Kidney (tissue), 14 donors: ENCODE measurements around the gene CDK6. TPM values are rescaled to one million over a fixed set of nuclear protein-coding genes. Genes with fewer than 3 reads are reported as not detected.

ENCODE experiments used
- DNase-seq, 5 donors: peaks; one replicate each; pipeline ENCODE4 v3.0.0-alpha.2; 2013 to 2020
- FAIRE-seq: peaks from 2 replicates; lab custom pipeline; 2012; peaks lifted over from hg19 to GRCh38; lab: Jason Lieb, UNC
- H3K27ac ChIP-seq, 2 donors: one replicate each; pipeline ENCODE4 v1.7.0; 2013; ENCODE audit warnings: low read depth in 2 of 2, low read length in 2 of 2, inconsistent platforms in 1 of 2
- H3K27me3 ChIP-seq: one replicate; pipeline ENCODE4 v1.7.1; 2013; ENCODE audit warnings: low read length, inconsistent platforms; ENCODE audit not compliant: control insufficient read depth, insufficient read depth
- H3K36me3 ChIP-seq, 3 donors: one replicate each; pipeline versions ENCODE4 v1.7.0 to v1.7.1; 2013; ENCODE audit warnings: low read length in 3 of 3, control low read depth in 1 of 3, inconsistent platforms in 1 of 3; ENCODE audit not compliant: insufficient read depth in 3 of 3, control insufficient read depth in 2 of 3
- H3K4me1 ChIP-seq, 3 donors: one replicate each; pipeline versions ENCODE4 v1.7.0 to v1.7.1; 2013; ENCODE audit warnings: low read length in 3 of 3, inconsistent platforms in 1 of 3, low read depth in 1 of 3; ENCODE audit not compliant: control insufficient read depth in 2 of 3, insufficient read depth in 2 of 3
- H3K4me3 ChIP-seq, 3 donors: one replicate each; pipeline versions ENCODE4 v1.7.0 to v1.8.1; 2013; ENCODE audit warnings: low read length in 3 of 3, control low read depth in 1 of 3, inconsistent platforms in 1 of 3
- H3K9ac ChIP-seq, 3 donors: one replicate each; pipeline versions ENCODE4 v1.7.0 to v1.7.1; 2013; ENCODE audit warnings: low read length in 3 of 3, control low read depth in 1 of 3, inconsistent platforms in 1 of 3
- H3K9me3 ChIP-seq, 3 donors: one replicate each; pipeline versions ENCODE4 v1.7.0 to v1.7.1; 2013; ENCODE audit warnings: low read length in 3 of 3, control low read depth in 1 of 3, inconsistent platforms in 1 of 3; ENCODE audit not compliant: control insufficient read depth in 2 of 3, insufficient read depth in 1 of 3
- CTCF ChIP-seq: IDR thresholded peaks from 3 replicates; pipeline ENCODE4 v1.5.1; 2012; ENCODE audit warnings: mild to moderate bottlenecking, moderate library complexity, borderline replicate concordance; ENCODE audit not compliant: insufficient read depth; ENCODE audit errors: extremely low read depth
- intact Hi-C: fragments of 100-400 bp; cut with DNase I; formaldehyde crosslinking; loops from one replicate; pipeline ENCODE4 v1.11.1; 2022
- polyA plus RNA-seq: library from polyadenylated mRNA; stranded (reverse); fragments of 350-450 nt; fragmentation: Illumina TruSeq; extraction: RNeasy Lipid Tissue Mini Kit (QIAGEN cat#74804); gene quantifications from one replicate; pipeline ENCODE4 v1.2.3, GENCODE V29; 2014; ENCODE audit warnings: low read depth, low replicate concordance; ENCODE audit not compliant: insufficient read depth
- total RNA-seq: library from RNA; stranded (reverse); fragmentation: NEBNext Ultra II Directional; extraction: Animal tissue kit (Norgen Biotek cat#: 25700); gene quantifications from one replicate; pipeline ENCODE4 v1.2.1, GENCODE V29; 2021
- donor health status: control.
- donor health status: control.
- donor health status: control.
- donor health status: control.
- donor health status: control.
- donor health status: DM: yes; HTN: yes; CAD: no.
- donor health status: Normal renal cell carcinoma (clear cell type).

CDK6 gene
- total and polyA plus RNA-seq, 2 donors from 2014 or later = 3.6 to 20.8 TPM

- Histone ChIP-seq H3K27me3 (no peaks in the 10 kb centered on the region), H3K4me1 (peaks cover 0 to 11% (median under 1%) of the 10 kb centered on the region in 3 donors), H3K9ac (no peak overlapping the region), H3K9me3 (no peaks in the 10 kb centered on the region), H3K27ac (no peak overlapping the region), H3K4me3 (no peak overlapping the region), H3K36me3 (no peaks in the 10 kb centered on the region)
- no peak for TF ChIP-seq CTCF
- intact Hi-C loops = no loop called here
- FAIRE-seq (no peak), DNase-seq (no peak)
These were observed 188.3 kb downstream of the CDK6 start for GRCh38 chr7:92648067-92648466.

GRCh38 chr7:92647652-92648051 lies 188.7 kb downstream of the CDK6 start:
- Histone ChIP-seq H3K36me3 (no peaks in the 10 kb centered on the region), H3K27me3 (no peaks in the 10 kb centered on the region), H3K4me3 (no peak overlapping the region), H3K27ac (no peak overlapping the region), H3K9ac (no peak overlapping the region), H3K9me3 (no peaks in the 10 kb centered on the region), H3K4me1 (peaks cover 0 to 11% (median 0%) of the 10 kb centered on the region in 3 donors)
- DNase-seq = no peak
- FAIRE-seq = no peak
- intact Hi-C loops = no loop called here
- TF ChIP-seq CTCF = no peak

- DNase-seq (peak in 2 of 5 donors; percentile 27 to 31), FAIRE-seq (no peak)
- intact Hi-C loops = no loop called here
- Histone ChIP-seq H3K9ac (no peak overlapping the region), H3K36me3 (no peaks in the 10 kb centered on the region), H3K27me3 (no peaks in the 10 kb centered on the region), H3K27ac (no peak overlapping the region), H3K4me3 (no peak overlapping the region), H3K4me1 (peaks cover 0 to 11% (median 0%) of the 10 kb centered on the region in 3 donors), H3K9me3 (no peaks in the 10 kb centered on the region)
- TF ChIP-seq CTCF = no peak
These were observed 189.3 kb downstream of the CDK6 start for GRCh38 chr7:92647011-92647625.
